Prostate gland (tissue), 2 donors: ENCODE measurements around the gene IFRD2. TPM values are rescaled to one million over a fixed set of nuclear protein-coding genes. Genes with fewer than 3 reads are reported as not detected.
"Not testable (repeated sequence)": the region's sequence is repeated elsewhere in the genome, so short reads cannot be mapped to it uniquely, and the experiment has no call there.

ENCODE experiments used
- DNase-seq: peaks from one replicate; pipeline ENCODE4 v3.0.0-alpha.2; 2019; ENCODE audit warnings: low spot score
- H3K27ac ChIP-seq, 2 donors: fragments of 200-600 bp; sonication (generic); 2 replicates each; pipeline ENCODE4 v1.5.1; 2017 to 2019
- H3K27me3 ChIP-seq: fragments of 200-600 bp; sonication (generic); replicated peaks from 2 replicates; pipeline ENCODE4 v1.5.1; 2019; ENCODE audit not compliant: insufficient read depth
- H3K36me3 ChIP-seq, 2 donors: fragments of 200-600 bp; sonication (generic); 1 replicate in 1 of 2; 2 replicates in 1 of 2; pipeline versions ENCODE4 v1.5.1 to v1.8.1; 2017 to 2019
- H3K4me1 ChIP-seq: fragments of 200-600 bp; sonication (generic); replicated peaks from 2 replicates; pipeline ENCODE4 v1.5.1; 2019
- H3K4me3 ChIP-seq, 2 donors: fragments of 200-600 bp; sonication (generic); 2 replicates each; pipeline ENCODE4 v1.5.1; 2017 to 2019
- H3K9me3 ChIP-seq: fragments of 200-600 bp; sonication (generic); 2 replicates; pipeline ENCODE4 v1.5.1; 2017
- POLR2A ChIP-seq: fragments of 450-650 bp; IDR thresholded peaks from one replicate; pipeline ENCODE4 v1.6.1; 2016; ENCODE audit warnings: antibody characterized with exemption, mild to moderate bottlenecking
- POLR2AphosphoS5 ChIP-seq: sonication (generic); formaldehyde crosslinking; IDR thresholded peaks from one replicate; pipeline ENCODE4 v1.6.1; 2017; ENCODE audit warnings: antibody characterized with exemption
- WGBS: methylation state at CpG from one replicate; pipeline ENCODE4 v1.1.5; 2018; 5-methylcytosine and 5-hydroxymethylcytosine counted together
- intact Hi-C: fragments of 100-400 bp; cut with DNase I; formaldehyde crosslinking; loops from one replicate; pipeline ENCODE4 v1.14.2; 2022
- total RNA-seq, 2 donors: library from RNA; depleted of rRNA; stranded (reverse); fragments of >200 nt; gene quantifications; one replicate each; pipeline ENCODE4 v1.1.0, GENCODE V29; 2016
- TF ChIP-seq, protein P1 (sequence below), 4 experiments: fragments of 200-600 bp in 2 of 4; fragments of 450-650 bp in 2 of 4; sonication (generic) in 2 of 4; IDR thresholded peaks; 1 replicate in 3 of 4; 2 replicates in 1 of 4; pipeline ENCODE4 v1.5.1; 2016 to 2019; ENCODE audit warnings: antibody characterized with exemption in 4 of 4, mild to moderate bottlenecking in 2 of 4, moderate library complexity in 2 of 4

Gene IFRD2
- total RNA-seq, 2 donors from 2014 or later = 93.0 to 99.9 TPM

DNA sequence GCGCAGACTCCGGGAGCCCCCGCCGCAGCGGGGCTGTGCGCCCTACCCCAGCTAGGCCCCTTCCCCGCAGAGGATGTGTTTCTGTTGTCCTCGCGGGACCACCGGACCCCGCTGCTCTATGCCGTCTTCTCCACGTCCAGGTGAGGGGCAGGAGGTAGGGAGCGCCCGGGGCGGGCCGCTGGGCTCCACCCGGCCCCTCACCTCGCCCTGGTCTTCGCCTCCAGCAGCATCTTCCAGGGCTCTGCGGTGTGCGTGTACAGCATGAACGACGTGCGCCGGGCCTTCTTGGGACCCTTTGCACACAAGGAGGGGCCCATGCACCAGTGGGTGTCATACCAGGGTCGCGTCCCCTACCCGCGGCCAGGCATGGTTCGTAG, 18.6 kb downstream of the IFRD2 start:
- 74% methylated on average over 28 of the region's 31 CpGs for WGBS
- intact Hi-C loops = loop anchor here (1.0 to 2.0 kb wide), 2 partner anchors 47 to 79 kb away; no protein-coding TSS in a partner anchor
- TF ChIP-seq POLR2AphosphoS5 (no peak), POLR2A (no peak)
- TF ChIP-seq, protein P1, sequence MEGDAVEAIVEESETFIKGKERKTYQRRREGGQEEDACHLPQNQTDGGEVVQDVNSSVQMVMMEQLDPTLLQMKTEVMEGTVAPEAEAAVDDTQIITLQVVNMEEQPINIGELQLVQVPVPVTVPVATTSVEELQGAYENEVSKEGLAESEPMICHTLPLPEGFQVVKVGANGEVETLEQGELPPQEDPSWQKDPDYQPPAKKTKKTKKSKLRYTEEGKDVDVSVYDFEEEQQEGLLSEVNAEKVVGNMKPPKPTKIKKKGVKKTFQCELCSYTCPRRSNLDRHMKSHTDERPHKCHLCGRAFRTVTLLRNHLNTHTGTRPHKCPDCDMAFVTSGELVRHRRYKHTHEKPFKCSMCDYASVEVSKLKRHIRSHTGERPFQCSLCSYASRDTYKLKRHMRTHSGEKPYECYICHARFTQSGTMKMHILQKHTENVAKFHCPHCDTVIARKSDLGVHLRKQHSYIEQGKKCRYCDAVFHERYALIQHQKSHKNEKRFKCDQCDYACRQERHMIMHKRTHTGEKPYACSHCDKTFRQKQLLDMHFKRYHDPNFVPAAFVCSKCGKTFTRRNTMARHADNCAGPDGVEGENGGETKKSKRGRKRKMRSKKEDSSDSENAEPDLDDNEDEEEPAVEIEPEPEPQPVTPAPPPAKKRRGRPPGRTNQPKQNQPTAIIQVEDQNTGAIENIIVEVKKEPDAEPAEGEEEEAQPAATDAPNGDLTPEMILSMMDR (IDR thresholded peaks at IDR 0.05) = no peak
- no peak for DNase-seq
- Histone ChIP-seq H3K4me3 (no peak overlapping the region), H3K36me3 (no peaks in the 10 kb centered on the region), H3K27ac (no peak overlapping the region), H3K9me3 (no peaks in the 10 kb centered on the region), H3K4me1 (peaks cover 13% of the 10 kb centered on the region), H3K27me3 (no peaks in the 10 kb centered on the region)

- TF ChIP-seq POLR2A (no peak), POLR2AphosphoS5 (peak; percentile 89)
- TF ChIP-seq, protein P1 (IDR thresholded peaks at IDR 0.05) = peak; percentile 84 to 100 (median 99)
- Histone ChIP-seq H3K27ac (no peak overlapping the region), H3K36me3 (no peaks in the 10 kb centered on the region), H3K27me3 (no peaks in the 10 kb centered on the region), H3K9me3 (no peaks in the 10 kb centered on the region), H3K4me1 (peaks cover 13% of the 10 kb centered on the region), H3K4me3 (peak overlapping the region in 1 of 2 donors; percentile 19)
- WGBS = 7% methylated on average over 46 of the region's 61 CpGs
- peak; percentile 78 for DNase-seq
- intact Hi-C loops = loop anchor here (1.0 to 2.0 kb wide), 3 partner anchors 13 to 78 kb away; no protein-coding TSS in a partner anchor
Measured at GRCh38 chr3:50272911-50273688, 19.1 kb downstream of the IFRD2 start.

DNA sequence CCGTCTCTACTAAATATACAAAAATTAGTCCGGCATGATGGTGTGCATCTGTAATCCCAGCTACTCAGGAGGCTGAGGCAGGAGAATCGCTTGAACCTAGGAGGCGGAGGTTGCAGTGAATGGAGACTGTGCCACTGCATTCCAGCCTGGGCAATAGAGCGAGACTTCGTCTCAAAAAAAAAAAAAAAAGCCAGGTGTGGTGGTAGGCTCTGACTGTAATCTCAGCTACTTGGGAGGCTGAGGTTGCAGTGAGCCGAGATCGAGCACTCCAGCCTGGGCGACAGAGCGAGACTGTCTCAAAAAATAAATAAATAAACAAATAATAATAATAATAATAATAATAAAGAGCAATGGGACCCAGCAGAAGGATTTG, 19.7 kb downstream of the IFRD2 start:
- H3K4me3 ChIP-seq, H3K9me3 ChIP-seq, H3K27me3 ChIP-seq, H3K36me3 ChIP-seq, H3K27ac ChIP-seq, DNase-seq: not testable (repeated sequence)
- intact Hi-C loops = loop anchor here (1.0 to 2.0 kb wide), 2 partner anchors 12 to 78 kb away; no protein-coding TSS in a partner anchor
- WGBS = 63% methylated on average over 10 of the region's 10 CpGs
- peaks cover 13% of the 10 kb centered on the region for H3K4me1 ChIP-seq

- TF ChIP-seq POLR2A = no peak
- TF ChIP-seq, protein P1 (IDR thresholded peaks at IDR 0.05) = no peak
- no peak for TF ChIP-seq POLR2AphosphoS5
- Histone ChIP-seq H3K27ac (no peak overlapping the region), H3K4me3 (no peak overlapping the region), H3K9me3 (no peaks in the 10 kb centered on the region), H3K4me1 (peaks cover 18% of the 10 kb centered on the region), H3K36me3 (no peaks in the 10 kb centered on the region), H3K27me3 (no peaks in the 10 kb centered on the region)
- WGBS = 60% methylated on average over 8 of the region's 10 CpGs
- intact Hi-C loops = no loop called here
- DNase-seq = no peak
Measured at GRCh38 chr3:50271314-50271936, 20.8 kb downstream of the IFRD2 start.

- no peak for DNase-seq
- intact Hi-C loops = no loop called here
- H3K27me3 ChIP-seq = no peaks in the 10 kb centered on the region
- TF ChIP-seq, protein P1 (IDR thresholded peaks at IDR 0.05) = no peak
- no peak for TF ChIP-seq POLR2A
- TF ChIP-seq POLR2AphosphoS5 = no peak
- H3K36me3 ChIP-seq = no peaks in the 10 kb centered on the region
- peak overlapping the region in 1 of 2 donors; percentile 62 for H3K27ac ChIP-seq
- whole genome bisulfite sequencing = 71% methylated on average over 19 of the region's 19 CpGs
- H3K4me3 ChIP-seq = no peak overlapping the region
- no peaks in the 10 kb centered on the region for H3K9me3 ChIP-seq
- peaks cover 18% of the 10 kb centered on the region for H3K4me1 ChIP-seq
Measured at GRCh38 chr3:50270422-50271224, 21.6 kb downstream of the IFRD2 start.
